Stomach (tissue), 9 donors: ENCODE data around the gene DNAJC11. TPM values are rescaled to one million over a fixed set of nuclear protein-coding genes. Genes with fewer than 3 reads are reported as not detected.

Experiments used
- DNase-seq, 2 donors: peaks; one replicate each; pipeline versions ENCODE4 v3.0.0 to v3.0.0-alpha.2; 2013 to 2019
- H3K27ac ChIP-seq, 5 donors: fragments of 200-600 bp in 4 of 5; sonication (generic) in 4 of 5; one replicate each; pipeline ENCODE4 v1.5.1; 2013 to 2019; ENCODE audit warnings: mild to moderate bottlenecking in 1 of 5, moderate library complexity in 1 of 5
- H3K27me3 ChIP-seq, 3 donors: fragments of 200-600 bp; sonication (generic); one replicate each; pipeline ENCODE4 v1.5.1; 2017 to 2019; ENCODE audit warnings: mixed run types in 1 of 3
- H3K36me3 ChIP-seq, 4 donors: fragments of 200-600 bp; sonication (generic); 1 replicate in 3 of 4; 2 replicates in 1 of 4; pipeline ENCODE4 v1.5.1; 2016 to 2019
- H3K4me1 ChIP-seq, 4 donors: fragments of 200-600 bp; sonication (generic); one replicate each; pipeline ENCODE4 v1.5.1; 2016 to 2019
- H3K4me3 ChIP-seq, 4 donors: fragments of 200-600 bp; sonication (generic) in 3 of 4; one replicate each; pipeline ENCODE4 v1.5.1; 2016 to 2019; ENCODE audit warnings: mild to moderate bottlenecking in 1 of 4
- H3K9me3 ChIP-seq, 4 donors: fragments of 200-600 bp; sonication (generic); one replicate each; pipeline ENCODE4 v1.5.1; 2016 to 2019
- EP300 ChIP-seq: sonication (generic); formaldehyde crosslinking; IDR thresholded peaks from one replicate; pipeline ENCODE4 v1.6.1; 2017; ENCODE audit warnings: antibody characterized with exemption
- POLR2A ChIP-seq, 4 donors: fragments of 450-650 bp; IDR thresholded peaks; one replicate each; pipeline ENCODE4 v1.6.1; 2016; ENCODE audit warnings: antibody characterized with exemption in 4 of 4, control low read depth in 2 of 4, mild to moderate bottlenecking in 1 of 4, moderate library complexity in 1 of 4
- POLR2AphosphoS5 ChIP-seq, 3 donors: sonication (generic); formaldehyde crosslinking; IDR thresholded peaks; one replicate each; pipeline ENCODE4 v1.6.1; 2016; ENCODE audit warnings: antibody characterized with exemption in 3 of 3
- WGBS, 5 donors: extraction: QIAGEN DNeasy Blood & Tissue Kit in 3 of 5; methylation state at CpG; one replicate each; pipeline versions ENCODE4 v1.1.5 to v1.1.7; 2013 to 2018; 5-methylcytosine and 5-hydroxymethylcytosine counted together
- intact Hi-C: fragments of 100-400 bp; cut with DNase I; formaldehyde crosslinking; loops from one replicate; pipeline ENCODE4 v1.15.1; 2023; ENCODE audit warnings: low total_unique reads
- polyA plus RNA-seq, 3 donors: library from polyadenylated mRNA; stranded (reverse); fragments of 200-250 nt; gene quantifications; one replicate each; pipeline ENCODE4 v1.2.3, GENCODE V29; 2013
- total RNA-seq, 5 donors: library from RNA; depleted of rRNA; stranded (reverse); fragments of >200 nt; gene quantifications; one replicate each; pipeline versions ENCODE4 v1.1.0 to v1.2.3, GENCODE V29; 2014 to 2016
- TF ChIP-seq, protein P1 (sequence below), 7 experiments: fragments of 450-650 bp in 4 of 7; fragments of 200-600 bp in 3 of 7; sonication (generic) in 3 of 7; IDR thresholded peaks; one replicate each; pipeline ENCODE4 v1.5.1; 2016 to 2019; ENCODE audit warnings: antibody characterized with exemption in 7 of 7, control low read depth in 2 of 7, mild to moderate bottlenecking in 1 of 7
- donor health status: healthy with polysubstance abuse.
- donor health status: Bipolar disorder and iron deficiency.
- donor health status: healthy.

Gene DNAJC11
- total and polyA plus RNA-seq, 8 donors, result 20.0 to 93.9 (median 34.2) TPM

DNA sequence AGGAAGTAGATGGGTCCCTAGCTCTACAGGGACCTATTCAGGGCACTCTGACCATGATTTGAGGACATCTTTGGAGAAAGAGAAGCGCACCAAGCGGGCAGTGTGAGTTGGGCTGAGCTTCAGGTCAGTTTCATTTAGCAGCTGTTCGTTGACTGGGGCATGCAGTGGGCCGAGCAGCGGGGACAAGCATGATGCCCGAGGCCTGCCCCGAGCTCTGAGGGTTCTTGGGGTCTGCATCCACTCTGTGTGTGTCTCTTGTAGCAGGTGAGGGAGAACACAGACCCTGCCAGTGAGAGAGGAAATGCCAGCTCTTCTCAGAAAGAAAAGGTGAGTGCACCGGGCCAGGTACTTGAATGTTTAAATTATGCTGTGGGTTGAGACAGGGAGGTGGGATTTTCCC, 71.6 kb downstream of the DNAJC11 start:
- 91 to 96% (median 92%) methylated on average over 8 of the region's 8 CpGs for WGBS, 5 donors
- intact Hi-C loops, result no loop called here
- H3K27ac ChIP-seq, result no peak overlapping the region
- no peak overlapping the region for H3K4me3 ChIP-seq
- H3K36me3 ChIP-seq, result peaks cover 63 to 83% (median 74%) of the 10 kb centered on the region in 4 donors
- H3K9me3 ChIP-seq, result no peaks in the 10 kb centered on the region
- H3K27me3 ChIP-seq, result no peaks in the 10 kb centered on the region
- no peak for DNase-seq
- TF ChIP-seq EP300 (no peak), POLR2A (IDR thresholded peaks at IDR 0.05) (no peak), POLR2AphosphoS5 (IDR thresholded peaks at IDR 0.05) (no peak)
- TF ChIP-seq, protein P1, sequence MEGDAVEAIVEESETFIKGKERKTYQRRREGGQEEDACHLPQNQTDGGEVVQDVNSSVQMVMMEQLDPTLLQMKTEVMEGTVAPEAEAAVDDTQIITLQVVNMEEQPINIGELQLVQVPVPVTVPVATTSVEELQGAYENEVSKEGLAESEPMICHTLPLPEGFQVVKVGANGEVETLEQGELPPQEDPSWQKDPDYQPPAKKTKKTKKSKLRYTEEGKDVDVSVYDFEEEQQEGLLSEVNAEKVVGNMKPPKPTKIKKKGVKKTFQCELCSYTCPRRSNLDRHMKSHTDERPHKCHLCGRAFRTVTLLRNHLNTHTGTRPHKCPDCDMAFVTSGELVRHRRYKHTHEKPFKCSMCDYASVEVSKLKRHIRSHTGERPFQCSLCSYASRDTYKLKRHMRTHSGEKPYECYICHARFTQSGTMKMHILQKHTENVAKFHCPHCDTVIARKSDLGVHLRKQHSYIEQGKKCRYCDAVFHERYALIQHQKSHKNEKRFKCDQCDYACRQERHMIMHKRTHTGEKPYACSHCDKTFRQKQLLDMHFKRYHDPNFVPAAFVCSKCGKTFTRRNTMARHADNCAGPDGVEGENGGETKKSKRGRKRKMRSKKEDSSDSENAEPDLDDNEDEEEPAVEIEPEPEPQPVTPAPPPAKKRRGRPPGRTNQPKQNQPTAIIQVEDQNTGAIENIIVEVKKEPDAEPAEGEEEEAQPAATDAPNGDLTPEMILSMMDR (IDR thresholded peaks at IDR 0.05), result no peak
- H3K4me1 ChIP-seq, result peaks cover 12 to 29% (median 19%) of the 10 kb centered on the region in 4 donors

DNA sequence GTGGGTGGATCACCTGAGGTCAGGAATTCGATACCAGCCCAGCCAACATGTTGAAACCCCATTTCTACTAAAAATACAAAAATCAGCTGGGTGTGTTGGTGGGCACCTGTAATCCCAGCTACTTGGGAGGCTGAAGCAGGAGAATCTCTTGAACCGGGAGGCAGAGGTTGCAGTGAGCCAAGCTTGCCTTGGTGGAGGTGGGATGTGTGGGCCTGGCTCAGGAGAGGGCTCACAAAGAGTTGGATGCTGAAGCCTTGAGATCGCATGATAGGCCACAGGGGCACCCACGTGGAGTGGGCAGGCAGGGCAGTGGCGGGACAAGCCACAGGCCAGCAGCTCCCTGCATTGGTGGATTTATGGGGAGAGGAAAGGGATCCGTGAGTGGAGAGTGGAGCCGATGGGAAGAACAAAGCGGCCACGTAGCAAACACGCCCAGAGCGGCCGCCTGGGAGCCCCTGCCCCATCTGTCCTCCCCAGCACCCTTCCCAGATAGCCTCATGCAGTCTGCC, 72.6 kb downstream of the DNAJC11 start:
- peaks cover 12 to 33% (median 27%) of the 10 kb centered on the region in 4 donors for H3K4me1 ChIP-seq
- intact Hi-C loops, result no loop called here
- peaks cover 58 to 73% (median 64%) of the 10 kb centered on the region in 4 donors for H3K36me3 ChIP-seq
- no peak for DNase-seq
- no peak for TF ChIP-seq POLR2A (IDR thresholded peaks at IDR 0.05)
- TF ChIP-seq POLR2AphosphoS5 (IDR thresholded peaks at IDR 0.05), result no peak
- 86 to 96% (median 90%) methylated on average over 11 to 12 of the region's 12 CpGs for WGBS, 5 donors
- no peaks in the 10 kb centered on the region for H3K9me3 ChIP-seq
- no peak overlapping the region for H3K4me3 ChIP-seq
- H3K27me3 ChIP-seq, result no peaks in the 10 kb centered on the region
- H3K27ac ChIP-seq, result no peak overlapping the region

DNA sequence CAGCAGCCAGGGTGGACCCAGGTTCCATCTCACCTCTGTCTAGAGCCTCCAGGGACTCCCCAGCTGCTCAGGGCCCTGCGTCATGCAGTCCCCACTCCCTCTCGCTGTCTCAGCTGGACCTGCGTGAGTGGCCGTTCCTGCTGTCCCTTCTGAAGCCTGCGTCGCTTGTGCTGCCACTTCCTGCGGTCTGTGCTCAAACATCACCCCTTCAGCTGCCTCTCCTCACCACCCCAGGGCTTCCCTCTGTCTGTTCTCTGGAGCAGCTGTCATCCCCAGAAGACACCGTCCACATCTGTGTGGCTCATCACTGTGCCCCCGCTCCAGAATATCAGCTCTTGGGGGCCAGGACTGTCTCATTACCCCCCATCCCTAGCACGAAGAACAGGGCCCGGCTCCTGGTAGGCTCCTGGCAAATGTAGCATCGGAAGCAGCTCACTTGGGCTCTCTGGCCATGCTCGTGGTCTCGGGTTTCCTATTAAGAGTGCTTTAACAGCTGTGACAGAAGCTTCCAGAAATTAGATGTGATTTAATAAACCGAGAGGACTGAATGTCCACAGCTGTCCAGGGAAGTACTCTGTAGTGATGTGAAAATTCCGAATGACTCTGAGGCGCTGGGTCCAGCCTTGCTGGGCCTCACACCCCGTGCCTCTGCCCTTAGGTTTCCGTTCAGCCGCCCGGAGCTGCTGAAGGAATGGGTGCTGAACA, 73.6 kb downstream of the DNAJC11 start:
- intact Hi-C loops, result no loop called here
- H3K36me3 ChIP-seq, result peaks cover 48 to 73% (median 62%) of the 10 kb centered on the region in 4 donors

DNA sequence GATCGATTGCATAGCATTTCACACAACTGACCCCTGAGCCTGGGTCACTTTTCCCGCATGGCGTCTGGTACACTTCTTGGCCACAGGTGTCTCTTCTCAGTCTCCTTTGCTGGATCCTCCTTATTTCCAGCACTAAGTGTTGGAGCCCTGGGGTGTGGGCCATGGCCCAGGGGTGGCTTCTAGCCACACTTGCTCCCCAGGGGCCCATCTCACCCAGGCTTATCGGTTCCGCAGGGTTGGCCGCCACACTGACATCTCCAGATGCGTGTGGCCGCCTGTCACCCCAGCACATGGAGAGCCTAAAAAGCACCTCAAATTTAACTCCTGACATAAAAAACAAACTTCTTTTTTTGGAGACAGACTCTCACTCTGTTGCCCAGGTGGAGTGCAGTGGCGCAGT, 74.6 kb downstream of the DNAJC11 start:
- 84 to 96% (median 91%) methylated on average over 9 of the region's 9 CpGs for WGBS, 5 donors
- no peaks in the 10 kb centered on the region for H3K27me3 ChIP-seq
- DNase-seq, result no peak
- peaks cover 42 to 73% (median 62%) of the 10 kb centered on the region in 4 donors for H3K36me3 ChIP-seq
- peaks cover 12 to 35% (median 27%) of the 10 kb centered on the region in 4 donors for H3K4me1 ChIP-seq
- no peak overlapping the region for H3K4me3 ChIP-seq
- intact Hi-C loops, result no loop called here
- TF ChIP-seq, protein P1 (IDR thresholded peaks at IDR 0.05), result no peak
- TF ChIP-seq POLR2AphosphoS5 (IDR thresholded peaks at IDR 0.05), result no peak
- no peak for TF ChIP-seq POLR2A (IDR thresholded peaks at IDR 0.05)
- TF ChIP-seq EP300, result no peak
- no peaks in the 10 kb centered on the region for H3K9me3 ChIP-seq
- no peak overlapping the region for H3K27ac ChIP-seq

More for the DNA sequence above, 73.6 kb downstream of the DNAJC11 start:
- Histone ChIP-seq H3K4me1 (peaks cover 12 to 35% (median 27%) of the 10 kb centered on the region in 4 donors), H3K9me3 (no peaks in the 10 kb centered on the region), H3K4me3 (no peak overlapping the region), H3K27ac (no peak overlapping the region), H3K27me3 (no peaks in the 10 kb centered on the region)
- TF ChIP-seq EP300 (no peak), POLR2A (IDR thresholded peaks at IDR 0.05) (no peak), POLR2AphosphoS5 (IDR thresholded peaks at IDR 0.05) (no peak)
- TF ChIP-seq, protein P1 (IDR thresholded peaks at IDR 0.05), result no peak
- no peak for DNase-seq
- 91 to 96% (median 94%) methylated on average over 21 of the region's 21 CpGs for WGBS, 5 donors
